ENCODE data around the gene ABR. TPM values are rescaled to one million over a fixed set of nuclear protein-coding genes. Genes with fewer than 3 reads are reported as not detected.

The ABR gene
- total and polyA plus RNA-seq, 2 of the 8 experiments (the other 6 are each of a cell fraction or from before 2014, with no cell fraction given) = 44.8 to 47.2 TPM

DNA sequence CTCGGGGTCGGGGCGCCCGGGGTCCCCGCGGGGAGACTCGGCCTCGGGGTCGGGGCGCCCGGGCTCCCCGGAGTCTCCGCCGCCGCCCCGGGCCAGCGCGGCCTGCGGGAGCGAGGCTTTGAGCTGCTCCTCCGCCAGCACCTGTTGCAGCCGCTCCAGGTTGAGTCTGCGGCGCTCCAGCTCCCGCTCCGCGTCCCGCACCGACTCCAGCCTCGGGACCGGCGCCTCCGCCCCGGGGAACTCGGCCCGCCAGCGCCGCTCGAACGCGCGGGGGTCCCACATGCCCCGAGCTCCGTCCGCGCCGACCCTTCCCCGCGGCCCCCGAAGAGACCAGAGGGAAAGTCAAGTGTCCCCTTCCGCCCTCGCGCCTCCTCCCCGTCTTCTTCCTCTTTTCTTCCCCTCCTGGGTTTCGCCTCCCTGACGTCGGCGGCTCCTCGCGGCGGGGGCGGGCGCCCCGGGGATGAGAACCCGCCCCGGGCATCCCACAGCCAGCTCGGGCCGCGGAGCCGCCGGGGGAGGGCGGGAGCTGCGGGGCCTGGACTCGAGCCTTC lies 49.6 kb upstream of the ABR start:
- no peak overlapping the region for H3K14ac ChIP-seq (ENCODE audit: insufficient read length)
- POLR2A ChIA-PET (ENCODE audit: partially characterized antibody) = no interaction called here
- WGBS, 2 experiments (ENCODE audit: extremely low coverage in 1 of 2, insufficient coverage in 1 of 2, insufficient read length in 1 of 2, insufficient replicate concordance in 2 of 2, low coverage in 1 of 2, low lambda C conversion rate in 2 of 2, missing lambda C conversion rate in 1 of 2) = 2% methylated on average over 36 of the region's 74 CpGs; no CpG with 5 or more reads in 1 of the 2 experiments

More for the DNA sequence above, 49.6 kb upstream of the ABR start:
- Histone ChIP-seq H3K79me1 (ENCODE audit: low read depth, low read length) (no peaks in the 10 kb centered on the region), H3K56ac (replicated peaks; ENCODE audit: insufficient read length, low read depth, low read length) (no peak overlapping the region), H4K20me1 (replicated peaks in 1 of 2; ENCODE audit: control insufficient read depth in 1 of 2, insufficient read depth in 2 of 2, low read length in 2 of 2) (peaks cover 0 to 7% of the 10 kb centered on the region in 2 experiments), H4K91ac (replicated peaks; ENCODE audit: insufficient read length, low read length) (no peak overlapping the region), H2BK20ac (ENCODE audit: low read length) (no peak overlapping the region), H2AFZ (ENCODE audit: low read length) (no peak overlapping the region; the same call in 1 of the 2 replicates), H3K79me2 (ENCODE audit: control insufficient read depth in 1 of 2, insufficient read depth in 2 of 2, low read length in 2 of 2) (peaks cover 0 to 3% of the 10 kb centered on the region in 2 experiments; a peak in 1 of 4 replicates), H2BK5ac (ENCODE audit: low read depth, low read length) (no peak overlapping the region), H3K23ac (ENCODE audit: insufficient read length) (no peak overlapping the region), H4K8ac (ENCODE audit: extremely low read depth, insufficient read depth, low read length) (0 out of 2 replicates have a peak overlapping the region, but pooled peaks have one; percentile 35), H2BK120ac (replicated peaks; ENCODE audit: low read depth, low read length) (no peak overlapping the region), H3K4me2 (ENCODE audit: insufficient read depth in 1 of 2, low read depth in 2 of 2, low read length in 2 of 2) (peak overlapping the region; percentile 59 to 90), H3K9ac (replicated peaks in 1 of 4; ENCODE audit: extremely low read depth in 1 of 4, low read depth in 3 of 4, low read length in 3 of 4) (no peak overlapping the region), H3K9me3 (ENCODE audit: insufficient read depth in 2 of 2, low read depth in 1 of 2, low read length in 1 of 2) (peaks cover 0 to 3% of the 10 kb centered on the region in 2 experiments; a peak in 1 of 4 replicates), H3K23me2 (ENCODE audit: low read depth, low read length) (peaks cover 3% of the 10 kb centered on the region), H3K4me1 (replicated peaks in 1 of 4; ENCODE audit: control insufficient read depth in 3 of 4, insufficient read depth in 4 of 4, low read length in 3 of 4) (peaks cover 0 to 4% (median 0%) of the 10 kb centered on the region in 4 experiments; a peak in 3 of 7 replicates), H2BK15ac (ENCODE audit: low read length) (no peak overlapping the region), H2AK5ac (ENCODE audit: low read depth, low read length) (no peak overlapping the region), H3K36me3 (ENCODE audit: control insufficient read depth in 2 of 4, insufficient read depth in 4 of 4, low read length in 3 of 4) (peaks cover 0 to 11% (median 0%) of the 10 kb centered on the region in 4 experiments; a peak in 1 of 8 replicates), H4K5ac (ENCODE audit: insufficient read length, low read depth, low read length) (no peak overlapping the region), H3K27ac (ENCODE audit: low read depth, low read length) (no peak overlapping the region), H3K4ac (replicated peaks; ENCODE audit: insufficient read length, low read depth, low read length) (no peak overlapping the region), H2BK12ac (ENCODE audit: low read depth, low read length) (no peak overlapping the region), H3K27me3 (replicated peaks in 1 of 4; ENCODE audit: control insufficient read depth in 3 of 4, extremely low read depth in 1 of 4, insufficient read depth in 3 of 4, low read length in 3 of 4) (peaks cover 47 to 61% (median 57%) of the 10 kb centered on the region in 4 experiments), H3K4me3 (ENCODE audit: extremely low read depth in 1 of 4, insufficient read depth in 2 of 4, low read depth in 3 of 4, low read length in 4 of 4) (peak overlapping the region; percentile 38 to 65 (median 42)), H3K18ac (ENCODE audit: extremely low read depth, low read length) (no peak overlapping the region)
- peak in 1 of 2 experiments; percentile 66 for DNase-seq (ENCODE audit: low read depth in 1 of 2, low spot score in 2 of 2)
- CTCF ChIA-PET (ENCODE audit: partially characterized antibody) = interaction anchor here (1.2 kb wide), 1 partner anchor 22 kb away, joined by 3 read pairs; no protein-coding TSS in a partner anchor
- no peak for TF ChIP-seq NRF1 (IDR thresholded peaks at IDR 0.05; ENCODE audit: low read depth, low read length)
- TF ChIP-seq KDM4A (IDR thresholded peaks at IDR 0.05; ENCODE audit: low read depth, low read length, severe bottlenecking) = peak; percentile 62
- TF ChIP-seq, protein P1, sequence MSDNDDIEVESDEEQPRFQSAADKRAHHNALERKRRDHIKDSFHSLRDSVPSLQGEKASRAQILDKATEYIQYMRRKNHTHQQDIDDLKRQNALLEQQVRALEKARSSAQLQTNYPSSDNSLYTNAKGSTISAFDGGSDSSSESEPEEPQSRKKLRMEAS (IDR thresholded peaks at IDR 0.05) = no peak
- TF ChIP-seq SP2 (IDR thresholded peaks at IDR 0.05; ENCODE audit: low read length) = no peak
- TF ChIP-seq BACH1 (IDR thresholded peaks at IDR 0.05; ENCODE audit: low read length) = no peak
- TF ChIP-seq RFX5 (IDR thresholded peaks at IDR 0.05; ENCODE audit: borderline replicate concordance, low read depth, low read length) = no peak
- TF ChIP-seq, protein P2, sequence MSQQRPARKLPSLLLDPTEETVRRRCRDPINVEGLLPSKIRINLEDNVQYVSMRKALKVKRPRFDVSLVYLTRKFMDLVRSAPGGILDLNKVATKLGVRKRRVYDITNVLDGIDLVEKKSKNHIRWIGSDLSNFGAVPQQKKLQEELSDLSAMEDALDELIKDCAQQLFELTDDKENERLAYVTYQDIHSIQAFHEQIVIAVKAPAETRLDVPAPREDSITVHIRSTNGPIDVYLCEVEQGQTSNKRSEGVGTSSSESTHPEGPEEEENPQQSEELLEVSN (IDR thresholded peaks at IDR 0.05) = 0 out of 2 replicates have a peak, but pooled peaks have one; percentile 23
- TF ChIP-seq CHD2 (IDR thresholded peaks at IDR 0.05; ENCODE audit: low read length) = no peak
- peak; percentile 61 for TF ChIP-seq EZH2 (IDR thresholded peaks at IDR 0.05; ENCODE audit: low read depth, low read length, severe bottlenecking)
- no peak for TF ChIP-seq POLR2A (IDR thresholded peaks at IDR 0.05; ENCODE audit: control extremely low read depth in 1 of 2, low read depth in 2 of 2, low read length in 2 of 2)
- TF ChIP-seq SUZ12 (IDR thresholded peaks at IDR 0.05; ENCODE audit: low read length) = peak; percentile 81
- no peak for FAIRE-seq
